Measurements from ENCODE around the gene ITGB1BP1.

DNA sequence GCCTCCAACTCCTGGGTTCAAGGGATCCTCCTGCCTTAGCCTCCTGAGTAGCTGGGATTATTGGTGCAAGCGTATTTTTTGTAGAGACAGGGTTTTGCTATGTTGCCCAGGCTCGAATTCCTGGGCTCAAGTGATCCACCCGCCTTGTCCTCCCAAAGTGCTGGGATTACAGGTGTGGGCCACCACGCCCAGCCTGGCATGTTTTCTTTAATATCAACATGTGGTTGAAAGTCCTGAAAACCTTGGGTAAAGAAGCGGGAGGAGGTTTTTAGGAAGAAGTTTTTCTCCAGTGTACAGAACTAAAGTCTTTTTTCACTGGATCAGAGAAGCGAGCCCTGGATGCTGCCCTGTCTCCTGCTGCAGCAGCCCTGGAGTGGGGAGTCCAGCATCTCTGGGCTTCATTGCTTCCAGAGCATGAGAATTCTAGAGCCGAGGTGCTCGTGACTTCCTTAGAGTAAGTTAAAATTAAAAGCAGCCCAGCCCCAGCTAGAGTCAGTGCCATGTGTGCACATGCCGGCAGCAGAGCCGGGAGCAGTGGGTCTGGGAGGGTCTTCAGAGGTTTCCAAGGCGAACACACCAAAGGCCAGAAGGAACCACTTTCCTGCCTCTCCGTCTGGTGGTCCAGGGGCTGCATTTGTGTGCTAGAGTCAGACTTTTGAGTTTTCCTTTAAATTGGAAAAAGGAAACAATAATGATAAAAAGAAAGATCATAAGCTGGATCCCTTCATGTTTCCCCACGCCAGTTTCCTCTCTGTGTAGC, 31.2 kb downstream of the ITGB1BP1 start:
- no peak for TF ChIP-seq EZH2 (IDR thresholded peaks at IDR 0.05)
- no peak for TF ChIP-seq POLR2AphosphoS5 (IDR thresholded peaks at IDR 0.05; ENCODE audit: borderline replicate concordance, low read depth, low read length)
